ENCODE measurements around the gene FBN2.

GRCh38 chr5:128208436-128208835 is 329.6 kb downstream of the FBN2 start:
- TF ChIP-seq EZH2 (IDR thresholded peaks at IDR 0.05) = no peak
- no peak for TF ChIP-seq POLR2AphosphoS5 (IDR thresholded peaks at IDR 0.05; ENCODE audit: borderline replicate concordance, low read depth, low read length)
- no peak for TF ChIP-seq FOXP2 (optimal IDR thresholded peaks at IDR 0.05; ENCODE audit: control extremely low read depth, extremely low read length, insufficient read depth)
